Measurements from ENCODE around the gene CNKSR3. TPM values are rescaled to one million over a fixed set of nuclear protein-coding genes. Genes with fewer than 3 reads are reported as not detected.

The CNKSR3 gene
- polyA plus RNA-seq, 1 of the 3 experiments (the other 2 are of a cell fraction): 1.6 TPM

DNA sequence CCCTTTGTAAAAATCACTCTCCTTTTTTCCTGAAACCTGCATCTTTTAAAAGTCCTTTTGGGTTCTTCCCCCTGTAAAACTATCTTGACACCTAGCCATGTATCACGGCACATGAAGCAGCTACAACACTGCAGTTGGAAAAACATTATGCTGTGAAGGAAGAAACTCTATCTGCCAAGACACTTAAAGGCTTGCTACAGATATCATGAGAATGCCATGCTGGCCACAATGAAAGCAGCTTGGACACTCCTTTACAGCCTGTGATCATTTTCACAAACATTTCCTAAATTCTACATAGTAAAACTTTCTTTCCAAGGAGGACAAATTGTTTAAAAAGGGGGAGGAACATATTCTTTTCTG lies 31.8 kb downstream of the CNKSR3 start:
- ChIA-PET CTCF (interaction anchor here (0.6 kb wide), 1 partner anchor 111 kb away, joined by 3 read pairs; no protein-coding TSS in a partner anchor), POLR2A (no interaction called here)
- Histone ChIP-seq H4K20me1 (ENCODE audit: insufficient read depth) (no peaks in the 10 kb centered on the region), H3K79me2 (ENCODE audit: insufficient read depth) (peaks cover 13% of the 10 kb centered on the region), H3K27me3 (ENCODE audit: insufficient read depth) (no peaks in the 10 kb centered on the region), H3K9ac (peak overlapping the region; percentile 56; the same call in 1 of the 2 replicates), H3K36me3 (replicated peaks in 1 of 2; ENCODE audit: control insufficient read depth in 1 of 2, insufficient read depth in 2 of 2, low read length in 1 of 2) (no peaks in the 10 kb centered on the region), H3K27ac (ENCODE audit: low read depth in 2 of 2, low read length in 1 of 2) (peak overlapping the region; percentile 88 to 91), H3K9me3 (no peaks in the 10 kb centered on the region), H3K4me2 (peak overlapping the region; percentile 75), H2AFZ (ENCODE audit: low read depth) (peak overlapping the region; percentile 86; the same call in 1 of the 2 replicates), H3K4me3 (ENCODE audit: low read depth in 2 of 2, low read length in 1 of 2) (no peak overlapping the region), H3K4me1 (ENCODE audit: control insufficient read depth in 1 of 2, insufficient read depth in 2 of 2, low read depth in 1 of 2, low read length in 1 of 2) (peaks cover 14 to 41% of the 10 kb centered on the region in 2 experiments; a peak in 3 of 4 replicates), H3K9me2 (no peaks in the 10 kb centered on the region), H3F3A (replicated peaks; ENCODE audit: insufficient read depth) (peaks cover 11% of the 10 kb centered on the region)
- 35% methylated on average over 1 of the region's 1 CpG for WGBS (ENCODE audit: low lambda C conversion rate)
- DNase-seq: no peak
- TF ChIP-seq, protein P1, sequence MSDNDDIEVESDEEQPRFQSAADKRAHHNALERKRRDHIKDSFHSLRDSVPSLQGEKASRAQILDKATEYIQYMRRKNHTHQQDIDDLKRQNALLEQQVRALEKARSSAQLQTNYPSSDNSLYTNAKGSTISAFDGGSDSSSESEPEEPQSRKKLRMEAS (IDR thresholded peaks at IDR 0.05; ENCODE audit: low read depth): no peak
- TF ChIP-seq FOXM1 (IDR thresholded peaks at IDR 0.05; ENCODE audit: low read depth) (no peak), GATA2 (CRISPR knock-in tag; IDR thresholded peaks at IDR 0.05) (no peak), NRF1 (IDR thresholded peaks at IDR 0.05; ENCODE audit: low read depth, low read length) (no peak), YY1 (IDR thresholded peaks at IDR 0.05; ENCODE audit: low read depth) (no peak), SMC3 (IDR thresholded peaks at IDR 0.05; ENCODE audit: low read depth, low read length) (no peak), FOSL2 (IDR thresholded peaks at IDR 0.05; ENCODE audit: borderline replicate concordance, low read depth) (no peak), FOXJ3 (CRISPR knock-in tag; IDR thresholded peaks at IDR 0.05) (no peak)
- TF ChIP-seq, protein P2, sequence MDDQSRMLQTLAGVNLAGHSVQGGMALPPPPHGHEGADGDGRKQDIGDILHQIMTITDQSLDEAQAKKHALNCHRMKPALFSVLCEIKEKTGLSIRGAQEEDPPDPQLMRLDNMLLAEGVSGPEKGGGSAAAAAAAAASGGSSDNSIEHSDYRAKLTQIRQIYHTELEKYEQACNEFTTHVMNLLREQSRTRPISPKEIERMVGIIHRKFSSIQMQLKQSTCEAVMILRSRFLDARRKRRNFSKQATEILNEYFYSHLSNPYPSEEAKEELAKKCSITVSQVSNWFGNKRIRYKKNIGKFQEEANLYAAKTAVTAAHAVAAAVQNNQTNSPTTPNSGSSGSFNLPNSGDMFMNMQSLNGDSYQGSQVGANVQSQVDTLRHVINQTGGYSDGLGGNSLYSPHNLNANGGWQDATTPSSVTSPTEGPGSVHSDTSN (IDR thresholded peaks at IDR 0.05): no peak

DNA sequence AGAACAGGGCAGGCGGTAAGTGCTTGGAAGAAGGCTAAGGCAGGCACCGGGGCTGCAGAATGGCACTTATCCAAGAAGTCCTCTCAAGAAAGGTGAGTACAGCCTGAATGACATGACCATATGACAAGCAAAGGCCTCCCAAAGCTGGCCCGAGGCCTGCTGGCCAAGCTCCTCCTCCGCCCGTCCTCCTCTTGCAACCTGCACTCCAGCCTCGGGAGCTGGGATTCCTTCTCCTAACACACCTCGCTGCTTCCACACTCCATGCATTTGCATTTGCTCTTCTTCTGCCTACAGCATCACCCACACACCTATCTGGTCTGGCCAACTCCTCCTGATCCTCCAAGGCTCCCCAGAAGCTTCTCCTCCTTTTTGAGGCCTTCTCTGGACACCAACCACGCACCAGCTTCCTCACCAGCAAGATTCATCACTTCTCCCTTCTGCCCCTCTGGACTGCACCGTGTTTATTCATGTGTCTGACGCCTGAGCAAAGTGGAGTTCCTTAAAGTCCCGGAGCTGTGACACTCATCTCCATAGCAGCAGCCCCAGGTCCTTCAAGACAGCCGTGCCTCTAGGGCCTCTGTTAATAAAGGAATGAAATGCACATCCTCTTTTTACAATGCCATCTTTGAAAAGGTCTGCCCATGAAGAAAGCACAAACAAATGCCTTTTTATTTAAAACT lies 32.3 kb downstream of the CNKSR3 start:
- DNase-seq: no peak
- H3K9me2 ChIP-seq: no peaks in the 10 kb centered on the region
- H3K9ac ChIP-seq: peak overlapping the region; percentile 56; the same call in 1 of the 2 replicates
- CTCF ChIA-PET: interaction anchor here (0.6 kb wide), 1 partner anchor 112 kb away, joined by 3 read pairs; no protein-coding TSS in a partner anchor
- peak overlapping the region; percentile 75; the same call in 1 of the 2 replicates for H3K4me2 ChIP-seq
- peak overlapping the region; percentile 86; the same call in 1 of the 2 replicates for H2AFZ ChIP-seq (ENCODE audit: low read depth)
- peaks cover 13 to 38% of the 10 kb centered on the region in 2 experiments; a peak in 3 of 4 replicates for H3K4me1 ChIP-seq (ENCODE audit: control insufficient read depth in 1 of 2, insufficient read depth in 2 of 2, low read depth in 1 of 2, low read length in 1 of 2)
- H4K20me1 ChIP-seq (ENCODE audit: insufficient read depth): no peaks in the 10 kb centered on the region
- H3F3A ChIP-seq (replicated peaks; ENCODE audit: insufficient read depth): peaks cover 11% of the 10 kb centered on the region
- POLR2A ChIA-PET: no interaction called here
- H3K27ac ChIP-seq (ENCODE audit: low read depth in 2 of 2, low read length in 1 of 2): peak overlapping the region; percentile 88 to 91
- H3K4me3 ChIP-seq (ENCODE audit: low read depth in 2 of 2, low read length in 1 of 2): no peak overlapping the region
- H3K9me3 ChIP-seq: no peaks in the 10 kb centered on the region
- 82% methylated on average over 9 of the region's 12 CpGs for WGBS (ENCODE audit: low lambda C conversion rate)
- peaks cover 16% of the 10 kb centered on the region for H3K79me2 ChIP-seq (ENCODE audit: insufficient read depth)
- H3K27me3 ChIP-seq (ENCODE audit: insufficient read depth): no peaks in the 10 kb centered on the region
- H3K36me3 ChIP-seq (replicated peaks in 1 of 2; ENCODE audit: control insufficient read depth in 1 of 2, insufficient read depth in 2 of 2, low read length in 1 of 2): no peaks in the 10 kb centered on the region
- TF ChIP-seq CHD2 (IDR thresholded peaks at IDR 0.05; ENCODE audit: low read length, partially characterized antibody) (no peak), NRF1 (IDR thresholded peaks at IDR 0.05; ENCODE audit: low read depth, low read length) (no peak), SIN3A (IDR thresholded peaks at IDR 0.05; ENCODE audit: borderline replicate concordance, low read depth, low read length) (no peak), GABPA (IDR thresholded peaks at IDR 0.05; ENCODE audit: low read depth) (no peak), SMC3 (IDR thresholded peaks at IDR 0.05; ENCODE audit: low read depth, low read length) (no peak), ELF1 (IDR thresholded peaks at IDR 0.05) (no peak), TEAD4 (IDR thresholded peaks at IDR 0.05; ENCODE audit: borderline replicate concordance, insufficient read depth) (no peak), RAD21 (IDR thresholded peaks at IDR 0.05; ENCODE audit: low read length) (no peak), TCF12 (IDR thresholded peaks at IDR 0.05) (no peak), FOXM1 (IDR thresholded peaks at IDR 0.05; ENCODE audit: low read depth) (no peak), GATA2 (CRISPR knock-in tag; IDR thresholded peaks at IDR 0.05) (no peak)
- TF ChIP-seq, protein P3, sequence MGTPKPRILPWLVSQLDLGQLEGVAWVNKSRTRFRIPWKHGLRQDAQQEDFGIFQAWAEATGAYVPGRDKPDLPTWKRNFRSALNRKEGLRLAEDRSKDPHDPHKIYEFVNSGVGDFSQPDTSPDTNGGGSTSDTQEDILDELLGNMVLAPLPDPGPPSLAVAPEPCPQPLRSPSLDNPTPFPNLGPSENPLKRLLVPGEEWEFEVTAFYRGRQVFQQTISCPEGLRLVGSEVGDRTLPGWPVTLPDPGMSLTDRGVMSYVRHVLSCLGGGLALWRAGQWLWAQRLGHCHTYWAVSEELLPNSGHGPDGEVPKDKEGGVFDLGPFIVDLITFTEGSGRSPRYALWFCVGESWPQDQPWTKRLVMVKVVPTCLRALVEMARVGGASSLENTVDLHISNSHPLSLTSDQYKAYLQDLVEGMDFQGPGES (IDR thresholded peaks at IDR 0.05; ENCODE audit: low read depth, low read length): no peak
- TF ChIP-seq, protein P4, sequence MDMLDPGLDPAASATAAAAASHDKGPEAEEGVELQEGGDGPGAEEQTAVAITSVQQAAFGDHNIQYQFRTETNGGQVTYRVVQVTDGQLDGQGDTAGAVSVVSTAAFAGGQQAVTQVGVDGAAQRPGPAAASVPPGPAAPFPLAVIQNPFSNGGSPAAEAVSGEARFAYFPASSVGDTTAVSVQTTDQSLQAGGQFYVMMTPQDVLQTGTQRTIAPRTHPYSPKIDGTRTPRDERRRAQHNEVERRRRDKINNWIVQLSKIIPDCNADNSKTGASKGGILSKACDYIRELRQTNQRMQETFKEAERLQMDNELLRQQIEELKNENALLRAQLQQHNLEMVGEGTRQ (IDR thresholded peaks at IDR 0.05; ENCODE audit: borderline replicate concordance, low read depth, low read length): no peak
- TF ChIP-seq, protein P5, sequence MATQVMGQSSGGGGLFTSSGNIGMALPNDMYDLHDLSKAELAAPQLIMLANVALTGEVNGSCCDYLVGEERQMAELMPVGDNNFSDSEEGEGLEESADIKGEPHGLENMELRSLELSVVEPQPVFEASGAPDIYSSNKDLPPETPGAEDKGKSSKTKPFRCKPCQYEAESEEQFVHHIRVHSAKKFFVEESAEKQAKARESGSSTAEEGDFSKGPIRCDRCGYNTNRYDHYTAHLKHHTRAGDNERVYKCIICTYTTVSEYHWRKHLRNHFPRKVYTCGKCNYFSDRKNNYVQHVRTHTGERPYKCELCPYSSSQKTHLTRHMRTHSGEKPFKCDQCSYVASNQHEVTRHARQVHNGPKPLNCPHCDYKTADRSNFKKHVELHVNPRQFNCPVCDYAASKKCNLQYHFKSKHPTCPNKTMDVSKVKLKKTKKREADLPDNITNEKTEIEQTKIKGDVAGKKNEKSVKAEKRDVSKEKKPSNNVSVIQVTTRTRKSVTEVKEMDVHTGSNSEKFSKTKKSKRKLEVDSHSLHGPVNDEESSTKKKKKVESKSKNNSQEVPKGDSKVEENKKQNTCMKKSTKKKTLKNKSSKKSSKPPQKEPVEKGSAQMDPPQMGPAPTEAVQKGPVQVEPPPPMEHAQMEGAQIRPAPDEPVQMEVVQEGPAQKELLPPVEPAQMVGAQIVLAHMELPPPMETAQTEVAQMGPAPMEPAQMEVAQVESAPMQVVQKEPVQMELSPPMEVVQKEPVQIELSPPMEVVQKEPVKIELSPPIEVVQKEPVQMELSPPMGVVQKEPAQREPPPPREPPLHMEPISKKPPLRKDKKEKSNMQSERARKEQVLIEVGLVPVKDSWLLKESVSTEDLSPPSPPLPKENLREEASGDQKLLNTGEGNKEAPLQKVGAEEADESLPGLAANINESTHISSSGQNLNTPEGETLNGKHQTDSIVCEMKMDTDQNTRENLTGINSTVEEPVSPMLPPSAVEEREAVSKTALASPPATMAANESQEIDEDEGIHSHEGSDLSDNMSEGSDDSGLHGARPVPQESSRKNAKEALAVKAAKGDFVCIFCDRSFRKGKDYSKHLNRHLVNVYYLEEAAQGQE (IDR thresholded peaks at IDR 0.05; ENCODE audit: low read depth, low read length): no peak
